ENCODE results near the gene MYO5C. TPM values are rescaled to one million over a fixed set of nuclear protein-coding genes. Genes with fewer than 3 reads are reported as not detected.

Gene MYO5C
- total and polyA plus RNA-seq, 2 of the 4 experiments (the other 2 are of a cell fraction) = under 0.01 to 0.03 TPM

DNA sequence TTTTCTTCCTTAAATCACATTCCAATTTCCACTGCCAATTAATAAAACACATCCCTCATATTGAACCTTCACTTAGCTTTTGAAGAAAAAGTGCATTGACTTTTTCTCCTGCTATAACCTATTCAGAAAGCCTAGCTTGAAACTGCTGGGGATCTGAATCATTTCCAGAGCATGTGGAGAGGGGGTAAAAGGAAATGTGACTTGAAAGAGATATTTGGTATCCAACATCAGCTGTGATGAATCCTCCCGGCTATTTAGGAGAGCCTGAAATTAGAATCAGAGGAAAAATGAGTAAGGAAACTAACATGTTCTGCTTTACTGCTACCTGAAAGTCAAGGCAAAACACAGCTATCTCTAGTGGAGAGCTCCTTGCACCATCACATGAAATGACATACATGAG is 101.8 kb downstream of the MYO5C start:
- Histone ChIP-seq H3K9me3 (ENCODE audit: control insufficient read depth, insufficient read depth, low read length) (no peaks in the 10 kb centered on the region), H3K4ac (ENCODE audit: low read depth, low read length) (no peak overlapping the region), H3K27me3 (ENCODE audit: control insufficient read depth, insufficient read depth, low read length) (peaks cover 13% of the 10 kb centered on the region), H2AK5ac (ENCODE audit: low read depth, low read length) (no peak overlapping the region), H2BK5ac (ENCODE audit: low read depth, low read length, poor library complexity, severe bottlenecking) (no peak overlapping the region), H3K4me3 (ENCODE audit: insufficient read depth, low read depth, low read length) (no peak overlapping the region), H3K79me1 (ENCODE audit: low read depth in 1 of 2, low read length in 2 of 2) (no peaks in the 10 kb centered on the region), H3K9ac (ENCODE audit: low read depth, low read length) (no peak overlapping the region), H2AFZ (replicated peaks; ENCODE audit: low read length, poor library complexity) (no peak overlapping the region), H3K4me1 (ENCODE audit: control insufficient read depth, insufficient read depth, low read length) (peaks cover 3% of the 10 kb centered on the region; the same call in 1 of the 2 replicates), H3K4me2 (ENCODE audit: low read depth, low read length) (no peak overlapping the region), H3K14ac (replicated peaks; ENCODE audit: low read depth, low read length) (no peak overlapping the region), H3K36me3 (ENCODE audit: control insufficient read depth, insufficient read depth, low read length) (no peaks in the 10 kb centered on the region), H2BK15ac (ENCODE audit: low read depth, low read length) (no peak overlapping the region), H3K23ac (ENCODE audit: low read depth, low read length) (no peak overlapping the region), H4K20me1 (ENCODE audit: insufficient read depth, low read length) (no peaks in the 10 kb centered on the region), H3K27ac (ENCODE audit: insufficient read depth, low read length) (no peak overlapping the region), H4K5ac (ENCODE audit: low read depth, low read length) (no peak overlapping the region), H4K91ac (ENCODE audit: insufficient read depth, low read depth, low read length) (no peak overlapping the region), H3K18ac (ENCODE audit: low read depth, low read length) (no peak overlapping the region), H4K8ac (ENCODE audit: low read depth in 2 of 2, low read length in 2 of 2) (no peak overlapping the region), H2BK20ac (ENCODE audit: low read depth, low read length) (no peak overlapping the region), H3K56ac (ENCODE audit: extremely low read depth, insufficient read depth, low read length) (no peak overlapping the region), H2BK120ac (ENCODE audit: low read depth, low read length) (no peak overlapping the region), H3K9me1 (ENCODE audit: insufficient read depth, low read length) (no peaks in the 10 kb centered on the region), H2AK9ac (replicated peaks; ENCODE audit: low read depth, low read length, poor library complexity) (no peak overlapping the region)
- intact Hi-C loops (cut with micrococcal nuclease) (no loop called here), dilution Hi-C loops (cut with HindIII; ENCODE audit: low sequenced_read_pairs, unreplicated experiment) (no loop called here), in situ Hi-C loops (cut with MboI; ENCODE audit: low sequenced_read_pairs) (no loop called here)
- TF ChIP-seq, protein P1, sequence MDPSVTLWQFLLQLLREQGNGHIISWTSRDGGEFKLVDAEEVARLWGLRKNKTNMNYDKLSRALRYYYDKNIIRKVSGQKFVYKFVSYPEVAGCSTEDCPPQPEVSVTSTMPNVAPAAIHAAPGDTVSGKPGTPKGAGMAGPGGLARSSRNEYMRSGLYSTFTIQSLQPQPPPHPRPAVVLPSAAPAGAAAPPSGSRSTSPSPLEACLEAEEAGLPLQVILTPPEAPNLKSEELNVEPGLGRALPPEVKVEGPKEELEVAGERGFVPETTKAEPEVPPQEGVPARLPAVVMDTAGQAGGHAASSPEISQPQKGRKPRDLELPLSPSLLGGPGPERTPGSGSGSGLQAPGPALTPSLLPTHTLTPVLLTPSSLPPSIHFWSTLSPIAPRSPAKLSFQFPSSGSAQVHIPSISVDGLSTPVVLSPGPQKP (IDR thresholded peaks at IDR 0.05; ENCODE audit: borderline replicate concordance, low read depth, low read length) = no peak
- TF ChIP-seq RFX5 (IDR thresholded peaks at IDR 0.05; ENCODE audit: low read depth, low read length) (no peak), BHLHE40 (IDR thresholded peaks at IDR 0.05; ENCODE audit: low read depth, low read length) (no peak), NFE2L2 (IDR thresholded peaks at IDR 0.05; ENCODE audit: low read depth, low read length) (no peak), MAZ (IDR thresholded peaks at IDR 0.05; ENCODE audit: borderline replicate concordance, low read depth, low read length) (no peak), MXI1 (IDR thresholded peaks at IDR 0.05; ENCODE audit: borderline replicate concordance, low read depth, low read length) (no peak), CHD1 (IDR thresholded peaks at IDR 0.05; ENCODE audit: low read depth, low read length) (no peak), USF2 (IDR thresholded peaks at IDR 0.05; ENCODE audit: low read depth, low read length) (no peak), RAD21 (IDR thresholded peaks at IDR 0.05; ENCODE audit: low read length) (no peak), SMC3 (IDR thresholded peaks at IDR 0.05; ENCODE audit: low read depth, low read length) (no peak), FOS (IDR thresholded peaks at IDR 0.05; ENCODE audit: low read depth, low read length) (no peak), MAFK (IDR thresholded peaks at IDR 0.05; ENCODE audit: low read depth, low read length) (no peak), POLR2A (IDR thresholded peaks at IDR 0.05; ENCODE audit: low read depth, low read length) (no peak), CEBPB (IDR thresholded peaks at IDR 0.05; ENCODE audit: low read depth, low read length) (no peak), RCOR1 (IDR thresholded peaks at IDR 0.05; ENCODE audit: insufficient replicate concordance, low read length) (no peak)
- TF ChIP-seq, protein P2, sequence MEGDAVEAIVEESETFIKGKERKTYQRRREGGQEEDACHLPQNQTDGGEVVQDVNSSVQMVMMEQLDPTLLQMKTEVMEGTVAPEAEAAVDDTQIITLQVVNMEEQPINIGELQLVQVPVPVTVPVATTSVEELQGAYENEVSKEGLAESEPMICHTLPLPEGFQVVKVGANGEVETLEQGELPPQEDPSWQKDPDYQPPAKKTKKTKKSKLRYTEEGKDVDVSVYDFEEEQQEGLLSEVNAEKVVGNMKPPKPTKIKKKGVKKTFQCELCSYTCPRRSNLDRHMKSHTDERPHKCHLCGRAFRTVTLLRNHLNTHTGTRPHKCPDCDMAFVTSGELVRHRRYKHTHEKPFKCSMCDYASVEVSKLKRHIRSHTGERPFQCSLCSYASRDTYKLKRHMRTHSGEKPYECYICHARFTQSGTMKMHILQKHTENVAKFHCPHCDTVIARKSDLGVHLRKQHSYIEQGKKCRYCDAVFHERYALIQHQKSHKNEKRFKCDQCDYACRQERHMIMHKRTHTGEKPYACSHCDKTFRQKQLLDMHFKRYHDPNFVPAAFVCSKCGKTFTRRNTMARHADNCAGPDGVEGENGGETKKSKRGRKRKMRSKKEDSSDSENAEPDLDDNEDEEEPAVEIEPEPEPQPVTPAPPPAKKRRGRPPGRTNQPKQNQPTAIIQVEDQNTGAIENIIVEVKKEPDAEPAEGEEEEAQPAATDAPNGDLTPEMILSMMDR (conservative IDR thresholded peaks at IDR 0.05; ENCODE audit: low read depth, low read length) = no peak
- ATAC-seq (ENCODE audit: low read depth) = no peak
- ChIA-PET CTCF (interaction anchor here (1.0 to 2.1 kb wide), 3 partner anchors 10 to 23 kb away, joined by 3 to 19 read pairs (median 8); no protein-coding TSS in a partner anchor), POLR2A (ENCODE audit: unreplicated experiment) (no interaction called here)
- peak; percentile 23 for DNase-seq
- no TSS peak for BruUV-seq (replicated peaks)
- WGBS, 2 experiments (ENCODE audit: extremely low coverage in 2 of 2, insufficient read length in 1 of 2) = no CpG with 5 or more reads among the region's 1 CpG
